H1 (cell line): Measurements from ENCODE around the gene STX10. TPM values are rescaled to one million over a fixed set of nuclear protein-coding genes. Genes with fewer than 3 reads are reported as not detected.

Source experiments
- E2F6 ChIP-seq: IDR thresholded peaks from 2 replicates; pipeline ENCODE4 v1.6.1; 2012; ENCODE audit warnings: inconsistent platforms
- FOSL1 ChIP-seq: IDR thresholded peaks from 2 replicates; pipeline ENCODE4 v1.6.1; 2011; ENCODE audit warnings: mild to moderate bottlenecking, low read depth, low read length, moderate library complexity; ENCODE audit not compliant: insufficient read depth
- HDAC6 ChIP-seq: IDR thresholded peaks from one replicate; pipeline ENCODE4 v1.7.1; 2012; ENCODE audit warnings: low read depth, mild to moderate bottlenecking, inconsistent platforms, low read length, moderate library complexity
- KDM1A ChIP-seq: fragments of 200-600, 300-600 bp; sonication (generic); IDR thresholded peaks from 2 replicates; pipeline ENCODE4 v1.7.1; 2016; ENCODE audit warnings: mild to moderate bottlenecking, low read length, borderline replicate concordance
- RAD21 ChIP-seq, 2 experiments: IDR thresholded peaks in 1 of 2; conservative IDR thresholded peaks in 1 of 2; 2 replicates each; pipeline ENCODE4 v1.6.1; 2011; ENCODE audit warnings: low read depth in 2 of 2, low read length in 2 of 2, improper control_type of control experiment in 1 of 2, inconsistent platforms in 1 of 2, mild to moderate bottlenecking in 1 of 2, moderate library complexity in 1 of 2
- SIN3A ChIP-seq, 2 experiments: IDR thresholded peaks in 1 of 2; conservative IDR thresholded peaks in 1 of 2; 2 replicates each; pipeline ENCODE4 v1.6.1; 2011 to 2012; ENCODE audit warnings: low read length in 2 of 2, improper control_type of control experiment in 1 of 2, low read depth in 1 of 2, mild to moderate bottlenecking in 1 of 2
- SRF ChIP-seq: IDR thresholded peaks from 2 replicates; pipeline ENCODE4 v1.6.1; 2011; ENCODE audit warnings: mild to moderate bottlenecking, low read depth, low read length, moderate library complexity
- TAF7 ChIP-seq: optimal IDR thresholded peaks from 2 replicates; pipeline ENCODE3; 2011; ENCODE audit warnings: low read depth, mild to moderate bottlenecking, inconsistent platforms, low read length, moderate library complexity, borderline replicate concordance
- TCF12 ChIP-seq: IDR thresholded peaks from 2 replicates; pipeline ENCODE4 v1.6.1; 2011; ENCODE audit warnings: low read depth, mild to moderate bottlenecking, low read length
- TEAD4 ChIP-seq: IDR thresholded peaks from 2 replicates; pipeline ENCODE4 v1.6.1; 2012; ENCODE audit warnings: low read depth, low read length, inconsistent platforms, mixed read lengths
- USF2 ChIP-seq: IDR thresholded peaks from 2 replicates; pipeline ENCODE4 v1.6.1; 2011; ENCODE audit warnings: low read length, improper control_type of control experiment
- polyA plus RNA-seq, 7 experiments: library from polyadenylated mRNA; depleted of rRNA in 3 of 7; stranded (reverse) in 5 of 7; unstranded in 2 of 7; fragments of >200 nt in 5 of 7; fragments of 200-250 nt in 2 of 7; gene quantifications; 1 replicate in 5 of 7; 2 replicates in 1 of 7; 4 replicates in 1 of 7; pipeline versions ENCODE4 v1.2.1 to v1.2.3, GENCODE V29; 2011 to 2013; ENCODE audit warnings: missing spikeins in 2 of 7, mixed read lengths in 2 of 7
- total RNA-seq: library from RNA; stranded (reverse); fragmentation: NEBNext Ultra II Directional; extraction: Animal tissue kit (Norgen Biotek cat#: 25700); gene quantifications from 2 replicates; pipeline ENCODE4 v1.2.1, GENCODE V29; 2021

The STX10 gene
- total and polyA plus RNA-seq, 2 of the 8 experiments (the other 6 are each of a cell fraction or from before 2014, with no cell fraction given): 53.0 to 80.1 TPM

GRCh38 chr19:13152974-13153568 is 2.9 kb upstream of the STX10 start (continued):
- TF ChIP-seq RAD21 (IDR thresholded peaks at IDR 0.05 in 1 of 2, conservative IDR thresholded peaks at IDR 0.05 in 1 of 2; ENCODE audit: low read depth in 2 of 2, low read length in 2 of 2): no peak; a peak in 1 of 4 replicates
- peak; percentile 17 for TF ChIP-seq SRF
- TF ChIP-seq SIN3A (conservative IDR thresholded peaks at IDR 0.05 in 1 of 2, IDR thresholded peaks at IDR 0.05 in 1 of 2; ENCODE audit: low read depth in 1 of 2, low read length in 2 of 2): peak; percentile 76 to 84; a peak in 1 of 4 replicates
- TF ChIP-seq TAF7: peak; percentile 95
- peak; percentile 57 for TF ChIP-seq USF2
- TF ChIP-seq E2F6: no peak
- no peak for TF ChIP-seq FOSL1
- no peak for TF ChIP-seq TCF12
- no peak for TF ChIP-seq KDM1A
- peak; percentile 5 for TF ChIP-seq HDAC6
- TF ChIP-seq TEAD4: no peak; the same call in 1 of the 2 replicates
